ENCODE results near the gene IVNS1ABP.

DNA sequence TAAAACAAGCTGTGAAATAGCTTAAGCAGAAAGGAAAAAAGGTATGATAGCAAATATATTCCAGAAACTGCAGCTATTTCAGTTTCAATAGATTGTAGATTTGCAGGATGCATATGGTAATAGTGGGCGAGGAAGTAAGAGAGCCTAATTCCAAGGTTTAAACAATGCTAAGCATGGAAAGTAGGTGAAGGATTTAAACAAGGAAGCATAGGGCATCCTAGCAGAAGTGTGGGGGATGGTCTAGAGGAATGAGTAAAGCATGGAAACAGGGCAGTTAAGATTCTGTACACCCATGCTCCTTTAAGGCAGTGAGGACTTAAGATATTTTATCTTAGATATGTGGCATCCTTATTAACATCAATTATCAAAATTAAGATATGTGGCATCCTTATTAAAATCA is 2.6 kb downstream of the IVNS1ABP start:
- TF ChIP-seq, protein P1, sequence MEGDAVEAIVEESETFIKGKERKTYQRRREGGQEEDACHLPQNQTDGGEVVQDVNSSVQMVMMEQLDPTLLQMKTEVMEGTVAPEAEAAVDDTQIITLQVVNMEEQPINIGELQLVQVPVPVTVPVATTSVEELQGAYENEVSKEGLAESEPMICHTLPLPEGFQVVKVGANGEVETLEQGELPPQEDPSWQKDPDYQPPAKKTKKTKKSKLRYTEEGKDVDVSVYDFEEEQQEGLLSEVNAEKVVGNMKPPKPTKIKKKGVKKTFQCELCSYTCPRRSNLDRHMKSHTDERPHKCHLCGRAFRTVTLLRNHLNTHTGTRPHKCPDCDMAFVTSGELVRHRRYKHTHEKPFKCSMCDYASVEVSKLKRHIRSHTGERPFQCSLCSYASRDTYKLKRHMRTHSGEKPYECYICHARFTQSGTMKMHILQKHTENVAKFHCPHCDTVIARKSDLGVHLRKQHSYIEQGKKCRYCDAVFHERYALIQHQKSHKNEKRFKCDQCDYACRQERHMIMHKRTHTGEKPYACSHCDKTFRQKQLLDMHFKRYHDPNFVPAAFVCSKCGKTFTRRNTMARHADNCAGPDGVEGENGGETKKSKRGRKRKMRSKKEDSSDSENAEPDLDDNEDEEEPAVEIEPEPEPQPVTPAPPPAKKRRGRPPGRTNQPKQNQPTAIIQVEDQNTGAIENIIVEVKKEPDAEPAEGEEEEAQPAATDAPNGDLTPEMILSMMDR (IDR thresholded peaks at IDR 0.05): no peak
- no peak for TF ChIP-seq ZC3H11A (IDR thresholded peaks at IDR 0.05)
- TF ChIP-seq, protein P2, sequence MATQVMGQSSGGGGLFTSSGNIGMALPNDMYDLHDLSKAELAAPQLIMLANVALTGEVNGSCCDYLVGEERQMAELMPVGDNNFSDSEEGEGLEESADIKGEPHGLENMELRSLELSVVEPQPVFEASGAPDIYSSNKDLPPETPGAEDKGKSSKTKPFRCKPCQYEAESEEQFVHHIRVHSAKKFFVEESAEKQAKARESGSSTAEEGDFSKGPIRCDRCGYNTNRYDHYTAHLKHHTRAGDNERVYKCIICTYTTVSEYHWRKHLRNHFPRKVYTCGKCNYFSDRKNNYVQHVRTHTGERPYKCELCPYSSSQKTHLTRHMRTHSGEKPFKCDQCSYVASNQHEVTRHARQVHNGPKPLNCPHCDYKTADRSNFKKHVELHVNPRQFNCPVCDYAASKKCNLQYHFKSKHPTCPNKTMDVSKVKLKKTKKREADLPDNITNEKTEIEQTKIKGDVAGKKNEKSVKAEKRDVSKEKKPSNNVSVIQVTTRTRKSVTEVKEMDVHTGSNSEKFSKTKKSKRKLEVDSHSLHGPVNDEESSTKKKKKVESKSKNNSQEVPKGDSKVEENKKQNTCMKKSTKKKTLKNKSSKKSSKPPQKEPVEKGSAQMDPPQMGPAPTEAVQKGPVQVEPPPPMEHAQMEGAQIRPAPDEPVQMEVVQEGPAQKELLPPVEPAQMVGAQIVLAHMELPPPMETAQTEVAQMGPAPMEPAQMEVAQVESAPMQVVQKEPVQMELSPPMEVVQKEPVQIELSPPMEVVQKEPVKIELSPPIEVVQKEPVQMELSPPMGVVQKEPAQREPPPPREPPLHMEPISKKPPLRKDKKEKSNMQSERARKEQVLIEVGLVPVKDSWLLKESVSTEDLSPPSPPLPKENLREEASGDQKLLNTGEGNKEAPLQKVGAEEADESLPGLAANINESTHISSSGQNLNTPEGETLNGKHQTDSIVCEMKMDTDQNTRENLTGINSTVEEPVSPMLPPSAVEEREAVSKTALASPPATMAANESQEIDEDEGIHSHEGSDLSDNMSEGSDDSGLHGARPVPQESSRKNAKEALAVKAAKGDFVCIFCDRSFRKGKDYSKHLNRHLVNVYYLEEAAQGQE (IDR thresholded peaks at IDR 0.05): no peak
- TF ChIP-seq, protein P3, sequence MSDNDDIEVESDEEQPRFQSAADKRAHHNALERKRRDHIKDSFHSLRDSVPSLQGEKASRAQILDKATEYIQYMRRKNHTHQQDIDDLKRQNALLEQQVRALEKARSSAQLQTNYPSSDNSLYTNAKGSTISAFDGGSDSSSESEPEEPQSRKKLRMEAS (IDR thresholded peaks at IDR 0.05): no peak
- TF ChIP-seq RCOR1 (IDR thresholded peaks at IDR 0.05; ENCODE audit: low read depth, low read length): no peak
- TF ChIP-seq SREBF2 (IDR thresholded peaks at IDR 0.05): no peak
- TF ChIP-seq JUN (IDR thresholded peaks at IDR 0.05): no peak
- no peak for TF ChIP-seq POLR2A (IDR thresholded peaks at IDR 0.05; ENCODE audit: low read length)
- TF ChIP-seq RFX5 (IDR thresholded peaks at IDR 0.05): no peak
- TF ChIP-seq CHD4 (IDR thresholded peaks at IDR 0.05; ENCODE audit: borderline replicate concordance): no peak
- TF ChIP-seq, protein P4, sequence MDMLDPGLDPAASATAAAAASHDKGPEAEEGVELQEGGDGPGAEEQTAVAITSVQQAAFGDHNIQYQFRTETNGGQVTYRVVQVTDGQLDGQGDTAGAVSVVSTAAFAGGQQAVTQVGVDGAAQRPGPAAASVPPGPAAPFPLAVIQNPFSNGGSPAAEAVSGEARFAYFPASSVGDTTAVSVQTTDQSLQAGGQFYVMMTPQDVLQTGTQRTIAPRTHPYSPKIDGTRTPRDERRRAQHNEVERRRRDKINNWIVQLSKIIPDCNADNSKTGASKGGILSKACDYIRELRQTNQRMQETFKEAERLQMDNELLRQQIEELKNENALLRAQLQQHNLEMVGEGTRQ (IDR thresholded peaks at IDR 0.05): no peak
